GM21447 (cell line): Measurements from ENCODE around the gene FAM53A.
"Not testable (repeated sequence)": the region's sequence is repeated elsewhere in the genome, so short reads cannot be mapped to it uniquely, and the experiment has no call there.

Experiments
- ATAC-seq: cut with Tn5 transposase; IDR thresholded peaks from one replicate; pipeline ENCODE4 v1.9.1; 2021; ENCODE audit not compliant: unreplicated experiment

Gene FAM53A

DNA sequence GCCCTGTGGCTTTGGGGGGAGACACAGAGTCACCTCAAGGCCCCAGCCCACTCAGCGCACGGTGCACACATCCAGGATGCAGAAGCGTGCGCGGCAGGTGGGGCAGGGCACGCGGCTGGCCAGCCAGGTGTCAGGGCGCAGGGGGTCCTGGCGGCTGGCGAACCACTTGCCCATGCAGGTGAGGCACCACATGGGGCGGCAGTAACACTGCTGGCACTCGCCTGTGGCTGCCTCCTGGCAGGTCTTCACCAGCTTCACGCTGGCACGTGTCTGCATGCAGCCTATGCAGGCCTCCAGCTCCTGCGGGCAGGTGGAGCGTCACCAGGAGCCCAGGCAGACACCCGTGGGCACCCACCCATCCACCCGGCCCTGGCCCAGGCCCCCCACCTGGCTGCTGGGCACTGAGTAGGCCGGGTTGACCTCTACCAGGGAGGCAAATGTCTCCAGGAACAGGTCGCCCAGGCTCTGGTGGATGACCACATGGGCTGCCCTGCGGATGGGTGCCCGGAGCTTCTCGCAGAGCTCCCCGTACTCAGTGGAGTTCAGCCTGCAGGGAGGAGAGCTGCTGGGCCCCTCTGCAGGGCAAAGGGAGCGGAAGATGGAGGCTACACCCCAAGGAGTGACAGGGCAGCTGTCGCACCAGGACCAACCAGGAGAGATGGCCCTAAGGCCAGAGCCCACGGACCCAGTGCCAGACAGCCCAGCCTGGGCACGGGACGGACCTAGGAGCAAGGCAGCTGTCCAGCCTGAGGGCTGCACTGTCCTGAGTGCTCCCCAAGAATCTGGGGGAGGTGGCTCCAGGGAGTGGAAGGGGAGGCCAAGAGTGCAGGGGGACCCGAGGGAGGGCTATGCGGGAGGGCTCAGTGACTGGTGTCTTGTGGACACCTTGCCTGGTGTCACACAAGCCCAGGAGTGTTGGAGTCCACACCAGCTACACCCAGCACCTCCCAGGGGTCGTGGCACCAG, 33.3 kb upstream of the FAM53A start:
- no peak for ATAC-seq

DNA sequence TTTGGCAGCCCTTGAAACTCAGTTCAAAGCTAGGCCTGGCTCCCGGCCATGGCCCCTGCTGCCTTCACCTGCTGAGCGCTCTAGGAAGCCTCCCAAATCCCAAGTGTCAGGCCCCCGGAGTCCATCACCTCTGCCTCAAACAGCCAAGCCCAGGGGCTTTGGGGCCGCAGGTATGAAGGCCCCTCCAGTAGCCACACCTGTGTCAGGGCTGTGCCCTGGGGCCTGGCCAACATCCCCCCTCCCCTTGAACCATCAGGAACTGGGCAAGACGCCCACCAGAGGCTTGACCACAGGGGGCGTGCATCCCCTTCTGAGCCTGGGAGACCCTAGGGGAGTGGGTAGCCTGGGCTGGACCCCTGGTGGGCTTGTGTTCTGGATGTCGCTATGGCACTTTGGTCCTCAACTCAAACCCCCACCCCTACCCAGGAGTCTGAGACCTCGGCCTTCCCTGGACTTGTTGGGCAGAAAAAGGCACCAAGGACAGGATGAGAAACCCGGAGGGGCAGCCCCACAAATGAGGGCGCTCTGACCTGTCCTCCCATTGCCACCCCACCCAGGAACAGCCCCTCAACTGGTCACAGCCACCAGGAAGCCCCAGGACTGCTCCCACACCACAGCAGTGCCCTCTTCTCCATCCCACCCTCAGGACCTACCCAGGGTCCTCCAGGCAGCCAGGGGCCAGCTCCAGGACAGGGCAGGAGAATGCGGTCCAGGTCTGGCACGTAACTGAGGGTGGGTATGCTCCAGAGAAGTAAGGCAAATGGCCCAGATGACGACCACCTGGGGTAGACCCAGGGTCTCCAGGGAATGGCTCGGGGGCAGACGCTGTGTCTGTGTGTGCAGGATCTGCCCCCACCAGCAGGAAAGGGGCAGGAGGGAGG, 32.2 kb upstream of the FAM53A start:
- no peak for ATAC-seq

DNA sequence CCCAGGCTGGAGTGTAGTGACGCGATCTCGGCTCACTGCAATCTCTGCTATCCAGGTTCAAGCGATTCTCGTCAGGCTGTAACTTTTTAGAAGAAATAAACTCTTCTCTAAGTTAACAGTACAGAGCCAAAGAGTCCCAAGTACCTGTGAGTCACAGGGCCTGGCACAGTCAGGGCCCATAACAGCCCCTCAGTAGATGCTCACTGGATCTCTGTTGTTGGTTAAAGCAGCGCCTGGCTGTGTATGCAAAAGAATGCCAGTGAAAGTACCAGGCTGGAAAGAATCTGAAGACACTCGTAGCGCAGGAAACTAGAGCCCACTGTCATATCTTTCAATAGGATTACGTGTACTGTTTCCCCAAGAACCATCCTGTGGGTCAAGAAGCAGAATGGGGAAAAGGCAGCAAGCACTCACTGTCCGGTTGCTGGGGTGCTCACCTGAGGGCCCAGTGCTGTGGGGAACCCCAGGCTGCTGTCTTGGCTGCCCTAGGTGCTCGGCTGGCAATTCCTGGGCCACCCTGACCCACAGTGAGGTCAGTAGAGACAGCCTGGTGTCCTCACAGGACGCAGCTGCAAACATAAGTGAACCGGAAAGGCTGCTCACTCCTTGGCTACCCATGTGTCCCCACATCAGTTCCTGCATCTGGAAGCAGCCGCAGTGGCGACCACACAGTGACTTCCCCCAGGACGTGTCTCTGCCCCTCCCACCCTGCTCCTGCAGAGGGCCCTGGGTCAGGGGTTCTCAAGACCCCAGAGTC, 31.1 kb upstream of the FAM53A start:
- no peak for ATAC-seq

DNA sequence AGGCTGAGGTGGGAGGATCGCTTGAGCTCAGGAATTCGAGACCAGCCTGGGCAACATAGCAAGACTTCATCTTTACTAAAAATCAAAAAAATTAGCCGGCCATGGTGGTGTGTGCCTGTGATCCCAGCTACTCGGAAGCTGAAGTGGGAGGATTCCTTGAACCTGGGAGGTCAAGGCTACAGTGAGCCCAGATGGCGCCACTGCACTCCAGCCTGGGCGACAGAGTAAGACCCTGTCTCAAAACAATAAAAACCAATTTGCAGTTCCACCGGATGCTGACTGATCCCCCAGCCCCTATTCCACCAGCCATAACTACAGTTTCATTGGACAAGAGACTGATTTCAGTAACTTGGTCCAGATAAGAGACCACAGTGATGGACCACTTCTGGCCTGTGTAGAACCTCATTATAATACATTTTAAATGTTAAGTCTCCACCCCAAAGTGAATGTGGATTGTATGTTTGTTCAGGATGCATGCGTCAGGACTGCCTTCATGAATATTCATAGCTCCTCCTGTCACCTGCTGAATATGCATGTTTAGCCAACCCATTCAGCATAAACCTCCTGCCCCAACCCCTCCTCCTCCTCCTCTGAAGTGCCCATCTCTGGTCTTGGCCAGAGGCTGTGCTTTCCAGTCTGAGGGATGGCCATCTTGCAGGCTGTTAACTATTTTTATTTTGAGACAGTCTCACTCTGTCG, 30.3 kb upstream of the FAM53A start:
- no peak for ATAC-seq

DNA sequence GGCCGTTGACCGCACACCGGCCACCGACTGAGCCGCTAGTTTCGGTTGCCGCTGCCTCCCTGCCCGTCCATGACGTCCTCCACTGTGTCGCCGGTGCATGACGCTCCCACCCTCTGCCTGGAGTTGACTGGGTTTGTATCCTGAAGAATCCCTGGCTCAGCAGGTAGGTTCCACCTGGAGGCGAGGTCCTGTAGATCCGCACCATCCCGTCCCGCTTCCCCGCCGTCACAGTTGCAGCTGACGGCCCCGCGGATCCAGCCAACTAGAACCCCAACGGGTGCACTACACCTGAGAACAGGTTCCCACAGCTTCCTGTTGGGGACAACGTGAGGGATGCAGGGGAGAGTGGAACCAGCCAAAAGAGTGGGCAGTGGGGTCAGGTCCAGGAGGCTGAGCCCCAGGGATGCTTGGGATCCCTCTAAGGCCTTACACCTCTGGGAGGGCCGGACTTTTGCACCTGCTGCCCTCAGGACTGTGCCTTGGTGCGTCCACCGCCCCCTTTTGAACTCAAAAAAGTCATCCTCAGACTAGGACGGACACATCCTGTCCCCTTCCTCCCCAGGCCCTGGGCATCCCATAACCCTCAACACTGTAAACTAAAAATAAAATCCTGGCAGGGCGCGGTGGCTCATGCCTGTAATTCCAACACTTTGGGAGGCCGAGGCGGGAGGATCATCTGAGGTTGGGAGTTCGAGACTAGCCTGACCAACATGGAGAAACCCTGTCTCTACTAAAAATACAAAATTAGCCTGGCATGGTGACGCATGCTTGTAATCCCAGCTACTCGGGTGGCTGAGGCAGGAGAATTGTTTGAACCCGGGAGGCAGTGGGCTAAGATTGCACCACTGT, 29.1 kb upstream of the FAM53A start:
- peak; percentile 13 for ATAC-seq

DNA sequence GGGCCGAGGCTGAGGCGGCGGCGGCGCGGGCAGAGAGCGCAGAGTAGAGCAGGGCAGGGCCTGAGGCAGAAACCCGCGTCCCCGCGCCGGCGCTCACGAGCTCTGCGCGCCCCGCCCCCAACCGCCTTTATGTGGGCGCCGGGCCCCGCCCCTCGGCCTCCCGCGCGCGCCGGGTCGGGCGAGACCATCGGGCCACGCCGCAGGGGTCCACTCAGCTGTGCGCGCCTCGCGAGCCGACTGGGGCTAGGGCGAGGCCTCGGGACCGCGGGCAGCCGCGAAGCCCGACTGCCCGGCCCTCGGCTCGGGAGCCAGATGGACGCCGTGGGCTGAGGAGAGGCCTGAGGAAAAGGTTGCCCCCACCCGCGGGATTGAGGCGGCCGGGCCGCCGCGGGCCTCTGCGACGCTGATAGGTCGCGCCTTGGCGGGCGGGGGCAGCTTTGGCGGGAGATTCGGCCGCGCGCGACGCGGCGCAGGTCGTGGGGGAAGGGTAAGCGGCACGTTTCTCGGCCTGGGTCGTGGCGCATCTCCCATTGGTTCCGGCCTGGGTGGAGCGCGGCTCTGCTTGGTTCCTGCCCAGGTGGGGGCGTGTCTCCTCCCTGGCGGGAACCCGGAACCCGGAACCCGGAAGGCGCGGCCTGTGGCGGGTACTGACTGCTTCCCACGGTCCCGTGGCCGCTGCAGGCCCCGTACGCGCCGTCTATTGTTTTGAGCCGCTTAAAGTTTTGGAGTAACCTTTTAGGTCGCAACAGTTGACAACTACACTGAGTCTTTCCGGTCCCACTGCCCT, 28.3 kb upstream of the FAM53A start, which contains the start of gene SLBP:
Gene SLBP, minus strand, starts transcription at position 104 of the 787 bp plus-strand sequence. CDS start 131 bp downstream, outside the sequence.
- peak; percentile 61 for ATAC-seq

DNA sequence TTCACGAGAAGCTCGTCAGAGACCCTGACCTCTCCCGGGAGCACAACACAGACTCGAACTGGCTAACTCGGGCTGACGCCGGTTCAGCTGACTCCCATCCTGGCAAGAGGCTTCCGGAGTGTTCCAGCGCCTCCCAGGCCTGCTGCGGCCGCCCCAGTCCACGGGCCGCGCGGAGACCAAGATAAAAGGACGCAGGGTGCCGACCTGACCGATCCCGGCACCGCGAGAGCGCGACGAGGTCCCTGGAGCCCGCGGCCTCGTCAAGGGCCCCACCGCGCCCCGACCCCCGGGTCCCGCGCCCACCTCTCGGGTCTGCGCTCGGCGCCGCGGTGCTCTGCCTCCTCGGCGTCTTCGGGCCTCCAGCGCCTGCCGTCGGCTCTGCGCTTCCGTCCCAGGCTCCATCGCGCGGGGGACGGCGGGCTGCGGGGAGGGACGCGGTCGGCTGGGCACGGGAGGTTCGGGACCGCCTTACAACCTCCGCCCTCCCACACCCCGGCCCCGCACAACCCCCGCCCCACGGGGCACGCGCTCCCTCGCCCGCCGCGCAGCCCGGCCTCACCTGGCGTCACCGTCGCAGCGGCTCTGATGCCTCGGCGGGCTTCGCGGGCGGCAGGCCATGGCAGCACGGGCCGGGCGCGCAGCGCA, 27.6 kb upstream of the FAM53A start:
- peak; percentile 8 for ATAC-seq

DNA sequence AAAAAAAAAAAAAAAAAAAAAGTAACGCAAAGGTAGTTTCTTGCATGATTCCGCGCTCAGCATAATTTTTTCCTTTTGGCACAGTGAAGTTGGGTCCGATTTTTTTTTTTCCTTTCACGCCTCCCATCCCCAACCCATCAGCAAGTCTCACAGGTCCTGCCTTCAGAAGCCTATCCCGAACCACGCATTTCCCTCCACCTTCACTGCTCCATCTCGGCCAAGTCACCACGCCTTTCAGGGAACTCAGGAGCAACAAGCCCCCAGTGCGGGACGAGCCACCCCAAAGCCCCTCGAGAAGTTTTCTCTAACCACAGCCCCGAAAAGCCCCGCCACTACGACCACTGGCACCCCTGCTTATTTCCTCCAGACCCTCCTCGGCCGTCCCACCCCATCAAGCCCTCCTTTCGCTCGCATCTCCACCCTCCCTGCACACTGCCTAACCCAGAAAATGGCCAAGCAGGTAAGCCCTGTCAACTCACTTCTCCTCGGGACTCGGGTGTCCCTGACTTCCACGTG, 27.0 kb upstream of the FAM53A start:
- ATAC-seq: no peak

DNA sequence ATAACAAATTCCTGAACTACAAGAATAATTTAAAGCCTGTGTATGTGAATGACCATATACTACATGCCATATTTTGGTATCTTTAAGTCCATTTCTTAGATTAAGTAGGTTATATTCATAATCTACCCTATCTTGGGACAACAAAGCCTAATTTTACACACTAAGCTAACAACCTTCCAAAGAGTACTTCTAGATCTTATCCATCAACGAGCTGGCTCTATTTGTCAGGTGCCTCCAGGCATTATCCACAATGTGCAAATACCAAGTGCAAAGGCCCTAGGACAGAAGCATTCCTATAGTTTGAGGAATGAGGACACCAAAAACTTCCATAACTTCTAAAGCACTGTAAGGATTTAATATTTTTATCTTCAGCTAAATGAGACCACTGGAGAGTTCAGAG, 24.5 kb upstream of the FAM53A start:
- ATAC-seq: no peak

DNA sequence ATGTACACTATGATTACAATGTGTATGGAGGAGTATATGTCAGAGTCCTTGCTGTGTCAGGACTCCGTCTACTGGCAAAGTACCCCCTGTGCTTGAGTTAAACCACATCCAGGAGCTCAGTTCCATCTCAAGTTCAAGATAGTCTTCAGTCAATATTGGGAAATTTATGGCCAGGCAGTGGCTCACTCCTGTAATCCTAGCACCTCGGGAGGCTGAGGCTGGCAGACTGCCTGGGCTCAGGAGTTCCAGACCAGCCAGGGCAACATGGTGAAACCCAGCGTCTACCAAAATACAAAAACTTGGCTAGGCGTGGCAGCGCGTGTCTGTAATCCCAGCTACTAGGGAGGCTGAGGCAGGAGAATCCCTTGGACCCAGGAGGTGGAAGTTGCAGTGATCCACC, 22.2 kb upstream of the FAM53A start:
- no peak for ATAC-seq

DNA sequence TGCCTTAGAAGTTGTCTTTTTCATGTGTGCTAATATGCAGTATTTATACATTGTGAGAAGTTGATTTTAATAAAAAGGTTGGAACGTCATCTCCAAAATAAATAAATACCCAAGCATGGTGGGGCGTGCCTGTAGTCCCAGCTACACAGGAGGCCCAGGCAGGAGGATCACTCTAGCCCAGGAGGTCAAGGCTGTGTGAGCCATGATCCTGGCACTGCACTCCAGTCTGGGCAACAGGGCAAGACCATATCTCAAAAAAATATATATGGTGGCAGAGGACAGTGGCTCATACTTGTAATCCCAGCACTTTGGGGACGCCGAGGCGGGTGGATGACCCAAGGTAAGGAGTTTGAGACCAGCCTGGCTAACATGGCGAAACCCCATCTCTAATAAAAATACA, 21.6 kb upstream of the FAM53A start:
- no peak for ATAC-seq

DNA sequence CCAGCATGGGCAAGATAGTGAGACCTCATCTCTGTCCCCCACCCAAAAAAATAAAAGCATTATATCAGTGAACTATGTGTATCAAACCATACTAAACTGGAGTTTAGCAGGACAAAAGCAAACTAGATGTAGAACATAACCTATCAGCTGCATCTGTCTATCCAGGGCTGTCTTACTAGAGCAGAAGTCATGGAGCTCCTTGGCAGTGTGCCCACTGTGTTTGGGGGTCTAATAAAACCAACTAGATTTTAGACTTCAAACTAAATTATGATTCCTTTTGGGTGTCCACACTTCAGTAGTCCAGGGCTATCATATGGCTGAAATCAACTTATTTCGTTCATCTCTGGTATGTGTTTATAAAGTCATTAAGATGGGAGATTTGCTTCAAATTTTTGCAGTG, 19.8 kb upstream of the FAM53A start:
- ATAC-seq: no peak

DNA sequence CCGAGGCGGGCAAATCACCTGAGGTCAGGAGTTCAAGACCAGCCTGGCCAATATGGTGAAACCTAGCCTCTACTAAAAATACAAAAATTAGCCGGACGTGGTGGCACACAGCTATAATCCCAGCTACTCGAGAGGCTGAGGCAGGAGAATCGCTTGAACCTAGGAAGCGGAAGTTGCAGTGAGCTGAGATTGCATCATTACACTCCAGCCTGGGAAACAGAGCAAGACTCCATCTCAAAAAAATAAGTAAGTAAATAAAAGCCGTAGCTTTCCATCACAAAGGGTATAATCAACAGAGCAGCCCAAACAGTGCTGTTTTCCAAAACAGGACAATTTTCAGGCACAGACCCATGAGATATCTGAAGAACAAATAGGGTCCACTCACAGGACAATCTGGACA, 17.6 kb upstream of the FAM53A start:
- not testable (repeated sequence) for ATAC-seq

DNA sequence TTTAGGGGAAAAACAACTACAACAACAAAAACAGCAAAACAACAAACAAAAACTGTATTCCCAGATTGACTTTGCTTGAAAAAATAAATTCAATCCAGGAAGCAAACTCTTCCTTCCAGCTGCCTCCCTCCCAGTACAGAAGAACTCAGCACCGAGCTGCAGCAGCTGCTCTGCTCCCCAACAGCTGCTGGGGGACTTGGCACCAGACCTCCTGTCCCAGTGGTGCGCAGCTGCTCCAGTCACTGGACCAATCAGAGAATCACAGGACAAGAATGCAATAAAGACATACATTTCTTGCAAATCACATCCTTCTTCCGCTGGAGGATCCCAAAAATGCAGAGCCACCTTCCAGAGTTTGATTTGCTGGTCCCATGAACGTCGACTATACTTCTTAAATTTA, 11.8 kb upstream of the FAM53A start:
- no peak for ATAC-seq

DNA sequence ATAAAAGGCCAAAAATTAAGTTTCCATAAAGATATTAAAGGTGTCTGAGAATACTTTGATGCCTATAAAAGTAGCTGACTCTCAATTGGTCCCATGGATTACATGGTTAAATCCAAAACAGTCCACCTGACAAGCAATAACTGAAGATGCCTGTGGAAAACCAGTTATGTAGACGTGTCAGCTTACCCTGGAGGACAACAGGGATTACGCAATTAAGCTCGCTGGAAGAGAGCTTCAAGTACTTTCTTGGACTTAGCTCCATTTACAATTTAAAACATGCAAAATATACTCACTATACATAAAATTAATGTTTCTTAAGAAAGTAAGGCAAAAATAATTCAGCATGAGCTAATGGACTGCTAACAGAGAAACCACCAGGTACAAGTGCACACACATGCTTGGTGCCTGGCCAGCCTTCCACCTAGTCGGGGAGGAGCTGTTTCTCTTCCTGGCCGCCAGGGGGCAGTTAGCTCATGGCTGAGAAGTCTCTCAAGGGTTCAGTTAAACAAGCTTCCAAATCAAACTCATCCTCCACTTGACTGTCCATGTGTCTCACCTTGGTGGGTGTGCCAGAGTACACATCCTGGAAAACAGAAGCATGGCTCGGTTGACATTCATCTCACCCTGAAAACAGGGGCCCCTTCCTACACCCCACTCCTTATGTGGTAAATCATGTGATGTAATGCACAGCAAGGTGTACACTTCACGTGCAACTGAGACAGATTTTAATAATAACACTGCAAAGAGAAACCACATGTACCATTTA, 9.2 kb upstream of the FAM53A start:
- no peak for ATAC-seq

DNA sequence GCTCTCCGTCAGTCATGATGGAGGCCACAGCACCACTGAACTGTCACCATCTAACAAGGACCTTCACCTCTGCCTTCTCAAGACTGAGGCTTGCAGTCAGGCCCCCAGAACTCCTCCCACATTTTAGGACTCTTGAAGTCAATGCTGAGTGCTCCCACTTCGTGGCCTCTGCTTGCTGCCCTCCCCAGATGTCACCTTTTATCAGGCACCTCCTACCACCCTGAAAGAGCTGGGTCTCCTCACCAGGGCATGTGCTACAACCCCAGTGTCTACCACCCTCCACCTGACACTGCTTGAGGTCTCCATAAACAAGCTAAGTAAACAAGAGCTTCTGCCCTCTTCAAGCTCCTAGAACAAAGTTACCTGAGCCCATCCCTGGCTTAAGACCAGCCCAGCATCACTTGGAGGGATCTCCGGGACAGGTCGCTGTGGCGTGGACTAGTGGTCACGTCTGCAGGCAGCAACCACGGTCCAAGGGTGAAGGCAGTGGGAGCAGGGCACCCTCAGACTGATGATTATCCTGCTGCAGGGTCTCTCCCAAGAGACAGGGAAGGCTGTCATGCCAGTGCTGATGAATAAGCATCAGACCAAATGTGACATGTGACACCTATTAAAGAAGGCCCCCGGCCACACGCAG, 7.7 kb upstream of the FAM53A start:
- no peak for ATAC-seq

DNA sequence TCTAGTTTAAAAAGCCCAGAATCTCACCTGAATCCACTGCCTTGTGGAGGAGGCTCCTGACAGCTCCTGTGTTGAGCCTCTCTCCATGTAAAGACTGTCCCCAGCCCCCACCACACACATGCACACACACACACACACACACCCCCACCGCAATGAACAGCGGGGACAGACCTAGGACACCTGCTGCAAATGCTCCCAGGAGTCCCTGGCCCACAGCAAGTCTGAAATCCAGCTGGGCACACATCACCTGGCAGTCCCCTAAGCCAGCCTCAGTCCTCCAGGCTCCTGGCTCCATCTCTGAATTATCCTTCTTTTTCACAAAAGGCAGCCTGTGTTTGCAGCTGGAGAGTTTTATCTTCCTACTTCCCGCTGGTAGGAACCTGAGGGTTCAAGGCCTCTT, 6.6 kb upstream of the FAM53A start:
- no peak for ATAC-seq
